ENCODE data around the gene FIGNL2. TPM values are rescaled to one million over a fixed set of nuclear protein-coding genes. Genes with fewer than 3 reads are reported as not detected.

The FIGNL2 gene
- total and polyA plus RNA-seq, 2 of the 13 experiments (the other 11 are each of a cell fraction or from before 2014, with no cell fraction given), result 0.82 to 1.00 TPM

DNA sequence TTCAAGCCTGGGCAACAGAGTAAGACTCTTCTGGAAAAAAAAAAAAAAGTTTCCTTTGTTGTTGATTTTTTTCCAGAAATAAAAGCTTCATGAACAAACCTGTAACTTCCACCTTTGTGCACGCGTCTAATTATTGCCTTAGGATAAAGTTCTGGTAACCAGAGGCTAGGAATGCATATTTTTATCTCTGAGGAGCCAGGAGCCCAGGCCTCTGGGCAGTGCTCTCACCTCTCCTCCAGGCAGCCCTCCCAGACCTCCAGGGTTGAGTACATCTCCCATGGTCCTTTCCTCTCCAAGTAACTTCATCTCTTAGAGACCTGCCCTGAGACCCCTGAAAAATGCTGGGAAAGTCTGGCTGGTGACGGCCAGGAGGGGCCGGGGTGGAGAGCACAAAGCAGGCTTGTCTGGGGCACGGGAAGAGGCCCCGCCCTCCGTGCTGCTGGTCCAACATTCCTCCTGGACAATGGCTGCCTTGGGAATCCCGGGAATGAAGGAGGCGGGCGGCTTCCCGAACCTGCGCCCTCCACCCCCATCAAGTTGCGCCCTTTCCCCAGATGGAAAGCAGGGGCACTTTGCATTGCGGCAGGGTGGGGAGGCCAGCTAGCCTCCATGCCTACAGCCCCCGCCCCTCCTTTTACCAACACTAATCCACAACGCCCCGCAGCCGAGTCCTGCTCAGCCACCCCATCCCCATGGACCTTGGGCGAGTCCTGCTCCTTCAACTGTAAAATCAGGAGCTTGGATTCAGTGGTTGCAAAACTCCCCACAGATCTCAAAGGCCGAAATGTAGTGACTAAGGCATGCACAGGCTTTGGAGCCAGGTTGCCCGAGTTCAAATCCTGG, 7.3 kb upstream of the FIGNL2 start (continued):
- TF ChIP-seq, protein P1, sequence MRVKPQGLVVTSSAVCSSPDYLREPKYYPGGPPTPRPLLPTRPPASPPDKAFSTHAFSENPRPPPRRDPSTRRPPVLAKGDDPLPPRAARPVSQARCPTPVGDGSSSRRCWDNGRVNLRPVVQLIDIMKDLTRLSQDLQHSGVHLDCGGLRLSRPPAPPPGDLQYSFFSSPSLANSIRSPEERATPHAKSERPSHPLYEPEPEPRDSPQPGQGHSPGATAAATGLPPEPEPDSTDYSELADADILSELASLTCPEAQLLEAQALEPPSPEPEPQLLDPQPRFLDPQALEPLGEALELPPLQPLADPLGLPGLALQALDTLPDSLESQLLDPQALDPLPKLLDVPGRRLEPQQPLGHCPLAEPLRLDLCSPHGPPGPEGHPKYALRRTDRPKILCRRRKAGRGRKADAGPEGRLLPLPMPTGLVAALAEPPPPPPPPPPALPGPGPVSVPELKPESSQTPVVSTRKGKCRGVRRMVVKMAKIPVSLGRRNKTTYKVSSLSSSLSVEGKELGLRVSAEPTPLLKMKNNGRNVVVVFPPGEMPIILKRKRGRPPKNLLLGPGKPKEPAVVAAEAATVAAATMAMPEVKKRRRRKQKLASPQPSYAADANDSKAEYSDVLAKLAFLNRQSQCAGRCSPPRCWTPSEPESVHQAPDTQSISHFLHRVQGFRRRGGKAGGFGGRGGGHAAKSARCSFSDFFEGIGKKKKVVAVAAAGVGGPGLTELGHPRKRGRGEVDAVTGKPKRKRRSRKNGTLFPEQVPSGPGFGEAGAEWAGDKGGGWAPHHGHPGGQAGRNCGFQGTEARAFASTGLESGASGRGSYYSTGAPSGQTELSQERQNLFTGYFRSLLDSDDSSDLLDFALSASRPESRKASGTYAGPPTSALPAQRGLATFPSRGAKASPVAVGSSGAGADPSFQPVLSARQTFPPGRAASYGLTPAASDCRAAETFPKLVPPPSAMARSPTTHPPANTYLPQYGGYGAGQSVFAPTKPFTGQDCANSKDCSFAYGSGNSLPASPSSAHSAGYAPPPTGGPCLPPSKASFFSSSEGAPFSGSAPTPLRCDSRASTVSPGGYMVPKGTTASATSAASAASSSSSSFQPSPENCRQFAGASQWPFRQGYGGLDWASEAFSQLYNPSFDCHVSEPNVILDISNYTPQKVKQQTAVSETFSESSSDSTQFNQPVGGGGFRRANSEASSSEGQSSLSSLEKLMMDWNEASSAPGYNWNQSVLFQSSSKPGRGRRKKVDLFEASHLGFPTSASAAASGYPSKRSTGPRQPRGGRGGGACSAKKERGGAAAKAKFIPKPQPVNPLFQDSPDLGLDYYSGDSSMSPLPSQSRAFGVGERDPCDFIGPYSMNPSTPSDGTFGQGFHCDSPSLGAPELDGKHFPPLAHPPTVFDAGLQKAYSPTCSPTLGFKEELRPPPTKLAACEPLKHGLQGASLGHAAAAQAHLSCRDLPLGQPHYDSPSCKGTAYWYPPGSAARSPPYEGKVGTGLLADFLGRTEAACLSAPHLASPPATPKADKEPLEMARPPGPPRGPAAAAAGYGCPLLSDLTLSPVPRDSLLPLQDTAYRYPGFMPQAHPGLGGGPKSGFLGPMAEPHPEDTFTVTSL (CRISPR knock-in tag; IDR thresholded peaks at IDR 0.05; ENCODE audit: borderline replicate concordance), result no peak
- TF ChIP-seq, protein P2, sequence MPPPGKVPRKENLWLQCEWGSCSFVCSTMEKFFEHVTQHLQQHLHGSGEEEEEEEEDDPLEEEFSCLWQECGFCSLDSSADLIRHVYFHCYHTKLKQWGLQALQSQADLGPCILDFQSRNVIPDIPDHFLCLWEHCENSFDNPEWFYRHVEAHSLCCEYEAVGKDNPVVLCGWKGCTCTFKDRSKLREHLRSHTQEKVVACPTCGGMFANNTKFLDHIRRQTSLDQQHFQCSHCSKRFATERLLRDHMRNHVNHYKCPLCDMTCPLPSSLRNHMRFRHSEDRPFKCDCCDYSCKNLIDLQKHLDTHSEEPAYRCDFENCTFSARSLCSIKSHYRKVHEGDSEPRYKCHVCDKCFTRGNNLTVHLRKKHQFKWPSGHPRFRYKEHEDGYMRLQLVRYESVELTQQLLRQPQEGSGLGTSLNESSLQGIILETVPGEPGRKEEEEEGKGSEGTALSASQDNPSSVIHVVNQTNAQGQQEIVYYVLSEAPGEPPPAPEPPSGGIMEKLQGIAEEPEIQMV (CRISPR knock-in tag; IDR thresholded peaks at IDR 0.05; ENCODE audit: low read depth), result no peak
- TF ChIP-seq, protein P3, sequence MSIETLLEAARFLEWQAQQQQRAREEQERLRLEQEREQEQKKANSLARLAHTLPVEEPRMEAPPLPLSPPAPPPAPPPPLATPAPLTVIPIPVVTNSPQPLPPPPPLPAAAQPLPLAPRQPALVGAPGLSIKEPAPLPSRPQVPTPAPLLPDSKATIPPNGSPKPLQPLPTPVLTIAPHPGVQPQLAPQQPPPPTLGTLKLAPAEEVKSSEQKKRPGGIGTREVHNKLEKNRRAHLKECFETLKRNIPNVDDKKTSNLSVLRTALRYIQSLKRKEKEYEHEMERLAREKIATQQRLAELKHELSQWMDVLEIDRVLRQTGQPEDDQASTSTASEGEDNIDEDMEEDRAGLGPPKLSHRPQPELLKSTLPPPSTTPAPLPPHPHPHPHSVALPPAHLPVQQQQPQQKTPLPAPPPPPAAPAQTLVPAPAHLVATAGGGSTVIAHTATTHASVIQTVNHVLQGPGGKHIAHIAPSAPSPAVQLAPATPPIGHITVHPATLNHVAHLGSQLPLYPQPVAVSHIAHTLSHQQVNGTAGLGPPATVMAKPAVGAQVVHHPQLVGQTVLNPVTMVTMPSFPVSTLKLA (IDR thresholded peaks at IDR 0.05), result no peak
- TF ChIP-seq, protein P4, sequence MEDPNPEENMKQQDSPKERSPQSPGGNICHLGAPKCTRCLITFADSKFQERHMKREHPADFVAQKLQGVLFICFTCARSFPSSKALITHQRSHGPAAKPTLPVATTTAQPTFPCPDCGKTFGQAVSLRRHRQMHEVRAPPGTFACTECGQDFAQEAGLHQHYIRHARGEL (CRISPR knock-in tag; IDR thresholded peaks at IDR 0.05), result no peak
- TF ChIP-seq ZFP36L2 (CRISPR knock-in tag; IDR thresholded peaks at IDR 0.05) (no peak), PPARG (CRISPR knock-in tag; conservative IDR thresholded peaks at IDR 0.05) (no peak), NCOR1 (IDR thresholded peaks at IDR 0.05; ENCODE audit: borderline replicate concordance, low read length) (no peak), PCBP1 (IDR thresholded peaks at IDR 0.05; ENCODE audit: borderline replicate concordance, low read depth, low read length) (no peak), RFXAP (CRISPR knock-in tag; IDR thresholded peaks at IDR 0.05; ENCODE audit: borderline replicate concordance) (no peak), TCF7 (IDR thresholded peaks at IDR 0.05; ENCODE audit: low read depth) (no peak), ZNF543 (CRISPR knock-in tag; IDR thresholded peaks at IDR 0.05) (no peak), ZNF792 (CRISPR knock-in tag; IDR thresholded peaks at IDR 0.05) (no peak), RARG (CRISPR knock-in tag; IDR thresholded peaks at IDR 0.05; ENCODE audit: low read depth) (no peak), HNF4A (CRISPR knock-in tag; IDR thresholded peaks at IDR 0.05) (peak; percentile 52), ZNF891 (CRISPR knock-in tag; IDR thresholded peaks at IDR 0.05) (0 out of 2 replicates have a peak, but pooled peaks have one; percentile 35)

All from HepG2 (cell line).